Measurements from ENCODE around the gene CDX2. TPM values are rescaled to one million over a fixed set of nuclear protein-coding genes. Genes with fewer than 3 reads are reported as not detected.

CDX2 gene
- total RNA-seq, 1 experiment from 2014 or later, result 5.1 TPM

DNA sequence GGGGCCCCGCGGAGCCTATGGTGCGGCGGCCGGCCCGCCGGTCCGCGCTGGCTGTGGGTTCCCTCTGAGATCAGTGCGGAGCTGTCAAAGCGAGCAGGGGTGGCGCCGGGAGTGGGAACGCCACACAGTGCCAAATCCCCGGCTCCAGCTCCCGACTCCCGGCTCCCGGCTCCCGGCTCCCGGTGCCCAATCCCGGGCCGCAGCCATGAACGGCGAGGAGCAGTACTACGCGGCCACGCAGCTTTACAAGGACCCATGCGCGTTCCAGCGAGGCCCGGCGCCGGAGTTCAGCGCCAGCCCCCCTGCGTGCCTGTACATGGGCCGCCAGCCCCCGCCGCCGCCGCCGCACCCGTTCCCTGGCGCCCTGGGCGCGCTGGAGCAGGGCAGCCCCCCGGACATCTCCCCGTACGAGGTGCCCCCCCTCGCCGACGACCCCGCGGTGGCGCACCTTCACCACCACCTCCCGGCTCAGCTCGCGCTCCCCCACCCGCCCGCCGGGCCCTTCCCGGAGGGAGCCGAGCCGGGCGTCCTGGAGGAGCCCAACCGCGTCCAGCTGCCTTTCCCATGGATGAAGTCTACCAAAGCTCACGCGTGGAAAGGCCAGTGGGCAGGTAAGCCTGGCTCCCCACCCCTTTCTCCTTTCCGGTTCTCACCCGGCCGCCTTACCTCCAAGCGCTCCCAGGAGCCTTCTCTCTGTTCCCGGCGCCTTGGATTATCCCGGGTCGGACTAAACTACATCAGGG lies 49.0 kb downstream of the CDX2 start, which contains the start of gene PDX1:
Gene PDX1, plus strand, starts transcription at position 67 of the 743 bp plus-strand sequence. Its CDS starts 139 bp downstream, at position 206.
- peak within 1 kb of the TSS; percentile 55 to 68 for H3K4me3 ChIP-seq (ENCODE audit: low read depth in 2 of 2, low read length in 2 of 2)
- H3K27me3 ChIP-seq (ENCODE audit: control insufficient read depth, insufficient read depth, low read length), result no peaks in the 10 kb centered on the region
- no peaks in the 10 kb centered on the region for H3K9me3 ChIP-seq (ENCODE audit: control insufficient read depth, insufficient read depth, low read depth, low read length)
- H3K27ac ChIP-seq (ENCODE audit: low read length), result peak within 1 kb of the TSS; percentile 86
- ATAC-seq (peak; percentile 91), DNase-seq (ENCODE audit: low read depth, low spot score) (no peak)
- intact Hi-C loops (cut with micrococcal nuclease; ENCODE audit: unreplicated experiment) (no loop called here), in situ Hi-C loops (cut with HindIII; ENCODE audit: low pct_unique_long_range_greater_than_20kb, low sequenced_read_pairs) (no loop called here)
- ChIA-PET POLR2A (no interaction called here), CTCF (interaction anchor here (0.9 kb wide), 1 partner anchor 33 kb away, joined by 6 read pairs; no protein-coding TSS in a partner anchor)
- no TSS peak for BruUV-seq (replicated peaks)
- H3K36me3 ChIP-seq (ENCODE audit: control insufficient read depth, insufficient read depth, low read length), result no peaks in the 10 kb centered on the region
- 0 out of 2 replicates have a peak, but pooled peaks have one; percentile 34 for TF ChIP-seq SIN3A (IDR thresholded peaks at IDR 0.05; ENCODE audit: borderline replicate concordance, insufficient read depth, low read depth, low read length)
- TF ChIP-seq, protein P1, sequence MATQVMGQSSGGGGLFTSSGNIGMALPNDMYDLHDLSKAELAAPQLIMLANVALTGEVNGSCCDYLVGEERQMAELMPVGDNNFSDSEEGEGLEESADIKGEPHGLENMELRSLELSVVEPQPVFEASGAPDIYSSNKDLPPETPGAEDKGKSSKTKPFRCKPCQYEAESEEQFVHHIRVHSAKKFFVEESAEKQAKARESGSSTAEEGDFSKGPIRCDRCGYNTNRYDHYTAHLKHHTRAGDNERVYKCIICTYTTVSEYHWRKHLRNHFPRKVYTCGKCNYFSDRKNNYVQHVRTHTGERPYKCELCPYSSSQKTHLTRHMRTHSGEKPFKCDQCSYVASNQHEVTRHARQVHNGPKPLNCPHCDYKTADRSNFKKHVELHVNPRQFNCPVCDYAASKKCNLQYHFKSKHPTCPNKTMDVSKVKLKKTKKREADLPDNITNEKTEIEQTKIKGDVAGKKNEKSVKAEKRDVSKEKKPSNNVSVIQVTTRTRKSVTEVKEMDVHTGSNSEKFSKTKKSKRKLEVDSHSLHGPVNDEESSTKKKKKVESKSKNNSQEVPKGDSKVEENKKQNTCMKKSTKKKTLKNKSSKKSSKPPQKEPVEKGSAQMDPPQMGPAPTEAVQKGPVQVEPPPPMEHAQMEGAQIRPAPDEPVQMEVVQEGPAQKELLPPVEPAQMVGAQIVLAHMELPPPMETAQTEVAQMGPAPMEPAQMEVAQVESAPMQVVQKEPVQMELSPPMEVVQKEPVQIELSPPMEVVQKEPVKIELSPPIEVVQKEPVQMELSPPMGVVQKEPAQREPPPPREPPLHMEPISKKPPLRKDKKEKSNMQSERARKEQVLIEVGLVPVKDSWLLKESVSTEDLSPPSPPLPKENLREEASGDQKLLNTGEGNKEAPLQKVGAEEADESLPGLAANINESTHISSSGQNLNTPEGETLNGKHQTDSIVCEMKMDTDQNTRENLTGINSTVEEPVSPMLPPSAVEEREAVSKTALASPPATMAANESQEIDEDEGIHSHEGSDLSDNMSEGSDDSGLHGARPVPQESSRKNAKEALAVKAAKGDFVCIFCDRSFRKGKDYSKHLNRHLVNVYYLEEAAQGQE (IDR thresholded peaks at IDR 0.05; ENCODE audit: insufficient read depth in 1 of 2, low read depth in 2 of 2, low read length in 1 of 2), result no peak
- no peak for TF ChIP-seq POLR2AphosphoS5 (IDR thresholded peaks at IDR 0.05; ENCODE audit: low read depth, low read length)
- peaks cover 3% of the 10 kb centered on the region; the same call in 1 of the 2 replicates for H3K4me1 ChIP-seq (ENCODE audit: control insufficient read depth, insufficient read depth, low read length)

DNA sequence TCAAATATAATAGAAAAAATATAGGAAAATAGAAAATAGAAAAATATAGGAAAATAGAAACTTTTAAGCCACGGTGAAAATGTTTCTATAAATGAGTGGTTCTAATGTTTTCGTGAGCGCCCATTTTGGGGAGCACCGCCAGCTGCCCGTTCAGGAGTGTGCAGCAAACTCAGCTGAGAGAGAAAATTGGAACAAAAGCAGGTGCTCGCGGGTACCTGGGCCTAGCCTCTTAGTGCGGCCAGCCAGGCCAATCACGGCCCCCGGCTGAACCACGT lies 49.5 kb downstream of the CDX2 start:
- no peak for TF ChIP-seq TCF7L2 (IDR thresholded peaks at IDR 0.05; ENCODE audit: low read depth, low read length)
- peak; percentile 22; the same call in 1 of the 2 replicates for TF ChIP-seq POLR2AphosphoS5 (IDR thresholded peaks at IDR 0.05; ENCODE audit: low read depth, low read length)
- TF ChIP-seq, protein P1 (IDR thresholded peaks at IDR 0.05; ENCODE audit: insufficient read depth in 1 of 2, low read depth in 2 of 2, low read length in 1 of 2), result no peak
- TF ChIP-seq, protein P2, sequence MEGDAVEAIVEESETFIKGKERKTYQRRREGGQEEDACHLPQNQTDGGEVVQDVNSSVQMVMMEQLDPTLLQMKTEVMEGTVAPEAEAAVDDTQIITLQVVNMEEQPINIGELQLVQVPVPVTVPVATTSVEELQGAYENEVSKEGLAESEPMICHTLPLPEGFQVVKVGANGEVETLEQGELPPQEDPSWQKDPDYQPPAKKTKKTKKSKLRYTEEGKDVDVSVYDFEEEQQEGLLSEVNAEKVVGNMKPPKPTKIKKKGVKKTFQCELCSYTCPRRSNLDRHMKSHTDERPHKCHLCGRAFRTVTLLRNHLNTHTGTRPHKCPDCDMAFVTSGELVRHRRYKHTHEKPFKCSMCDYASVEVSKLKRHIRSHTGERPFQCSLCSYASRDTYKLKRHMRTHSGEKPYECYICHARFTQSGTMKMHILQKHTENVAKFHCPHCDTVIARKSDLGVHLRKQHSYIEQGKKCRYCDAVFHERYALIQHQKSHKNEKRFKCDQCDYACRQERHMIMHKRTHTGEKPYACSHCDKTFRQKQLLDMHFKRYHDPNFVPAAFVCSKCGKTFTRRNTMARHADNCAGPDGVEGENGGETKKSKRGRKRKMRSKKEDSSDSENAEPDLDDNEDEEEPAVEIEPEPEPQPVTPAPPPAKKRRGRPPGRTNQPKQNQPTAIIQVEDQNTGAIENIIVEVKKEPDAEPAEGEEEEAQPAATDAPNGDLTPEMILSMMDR (IDR thresholded peaks at IDR 0.05), result no peak
- peak; percentile 21; the same call in 1 of the 2 replicates for TF ChIP-seq SIN3A (IDR thresholded peaks at IDR 0.05; ENCODE audit: borderline replicate concordance, insufficient read depth, low read depth, low read length)
- ATAC-seq, result no peak
- BruUV-seq (replicated peaks), result no TSS peak
- Histone ChIP-seq H3K27ac (ENCODE audit: low read length) (peak overlapping the region; percentile 86; the same call in 1 of the 2 replicates), H3K9me3 (ENCODE audit: control insufficient read depth, insufficient read depth, low read depth, low read length) (no peaks in the 10 kb centered on the region), H3K4me1 (ENCODE audit: control insufficient read depth, insufficient read depth, low read length) (peaks cover 3% of the 10 kb centered on the region; the same call in 1 of the 2 replicates), H3K27me3 (ENCODE audit: control insufficient read depth, insufficient read depth, low read length) (no peaks in the 10 kb centered on the region), H3K4me3 (ENCODE audit: low read depth in 2 of 2, low read length in 2 of 2) (peak overlapping the region; percentile 55 to 68), H3K36me3 (ENCODE audit: control insufficient read depth, insufficient read depth, low read length) (no peaks in the 10 kb centered on the region)
- in situ Hi-C loops (cut with HindIII; ENCODE audit: low pct_unique_long_range_greater_than_20kb, low sequenced_read_pairs) (no loop called here), intact Hi-C loops (cut with micrococcal nuclease; ENCODE audit: unreplicated experiment) (no loop called here)
- ChIA-PET POLR2A (interaction anchor here (0.6 kb wide), 1 partner anchor 264 kb away, joined by 3 read pairs; no protein-coding TSS in a partner anchor), CTCF (interaction anchor here (0.9 kb wide), 1 partner anchor 34 kb away, joined by 6 read pairs; no protein-coding TSS in a partner anchor)
- DNase-seq (ENCODE audit: low read depth, low spot score), result no peak
